HG03159 (cell line): ENCODE results near the gene GBP3.
"Not testable (repeated sequence)": the region's sequence is repeated elsewhere in the genome, so short reads cannot be mapped to it uniquely, and the experiment has no call there.

Experiments
- ATAC-seq: cut with Tn5 transposase; IDR thresholded peaks from one replicate; pipeline ENCODE4 v1.9.1; 2021; ENCODE audit warnings: mild to moderate bottlenecking, moderate library complexity; ENCODE audit not compliant: unreplicated experiment

The GBP3 gene

GRCh38 chr1:88979749-88980116 is 42.9 kb downstream of the GBP3 start:
- ATAC-seq: no peak

- no peak for ATAC-seq
Measured at GRCh38 chr1:88979054-88979748, 43.5 kb downstream of the GBP3 start.

DNA sequence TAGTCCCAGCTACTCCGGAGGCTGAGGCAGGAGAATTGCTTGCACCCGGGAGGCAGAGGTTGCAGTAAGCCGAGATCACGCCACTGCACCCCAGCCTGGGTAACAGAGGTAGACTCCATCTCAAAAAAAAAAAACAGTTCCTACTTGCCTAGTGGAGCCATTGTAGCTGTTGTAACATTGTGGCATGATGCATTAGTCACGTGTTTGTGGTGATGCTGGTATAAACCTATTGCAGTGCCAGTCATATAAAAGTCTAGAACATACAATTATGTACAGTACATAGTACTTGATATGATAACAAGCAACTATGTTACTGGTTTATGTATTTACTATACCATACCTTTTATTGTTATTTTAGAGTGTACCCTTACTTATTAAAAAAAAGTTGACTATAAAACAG is 46.4 kb downstream of the GBP3 start:
- no peak for ATAC-seq

DNA sequence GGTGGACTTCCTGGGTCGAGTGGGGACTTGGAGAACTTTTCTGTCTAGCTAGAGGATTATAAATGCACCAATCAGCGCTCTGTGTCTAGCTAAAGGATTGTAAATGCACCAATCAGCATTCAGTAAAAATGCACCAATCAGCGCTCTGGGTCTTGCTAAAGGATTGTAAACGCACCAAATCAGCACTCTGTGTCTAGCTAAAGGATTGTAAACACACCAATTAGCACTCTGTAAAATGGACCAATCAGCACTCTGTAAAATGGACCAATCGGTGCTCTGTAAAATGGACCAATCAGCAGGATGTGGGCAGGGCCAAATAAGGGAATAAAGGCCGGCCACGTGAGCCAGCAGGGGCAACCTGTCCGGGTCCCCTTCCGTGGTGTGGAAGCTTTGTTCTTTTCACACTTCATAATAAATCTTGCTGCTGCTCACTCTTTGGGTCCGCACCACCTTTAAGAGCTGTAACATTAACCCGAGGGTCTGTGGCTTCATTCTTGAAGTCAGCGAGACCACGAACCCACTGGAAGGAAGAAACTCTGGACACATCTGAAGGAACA is 48.0 kb downstream of the GBP3 start:
- not testable (repeated sequence) for ATAC-seq

GRCh38 chr1:88973520-88974137 is 49.0 kb downstream of the GBP3 start:
- ATAC-seq: no peak

- ATAC-seq: no peak
Measured at GRCh38 chr1:88961647-88962275, 60.9 kb downstream of the GBP3 start.

- ATAC-seq: no peak
Measured at GRCh38 chr1:88961081-88961480, 61.6 kb downstream of the GBP3 start.
